HUES48 (cell line): Measurements from ENCODE around the gene FAIM2.
A peak's percentile ranks its signal among the peaks of the same experiment; 100 is the strongest.

ENCODE experiments used
- H3K27ac ChIP-seq: one replicate; pipeline ENCODE4 v1.7.0; 2013; ENCODE audit warnings: low read depth, low read length, inconsistent platforms
- H3K27me3 ChIP-seq: 2 replicates; pipeline ENCODE4 v1.6.1; 2013; ENCODE audit warnings: mild to moderate bottlenecking, low read length; ENCODE audit not compliant: control insufficient read depth, insufficient read depth
- H3K36me3 ChIP-seq: 2 replicates; pipeline ENCODE4 v1.6.1; 2013; ENCODE audit warnings: low read length; ENCODE audit not compliant: control insufficient read depth, insufficient read depth
- H3K4me1 ChIP-seq: 2 replicates; pipeline ENCODE4 v1.6.1; 2013; ENCODE audit warnings: mild to moderate bottlenecking, low read length; ENCODE audit not compliant: control insufficient read depth, insufficient read depth
- H3K4me3 ChIP-seq: 2 replicates; pipeline ENCODE4 v1.5.1; 2013; ENCODE audit warnings: mild to moderate bottlenecking, low read depth, low read length
- H3K9ac ChIP-seq: 2 replicates; pipeline ENCODE4 v1.6.1; 2013; ENCODE audit warnings: mild to moderate bottlenecking, low read depth, low read length, moderate library complexity
- H3K9me3 ChIP-seq: 2 replicates; pipeline ENCODE4 v1.6.1; 2013; ENCODE audit warnings: low read length; ENCODE audit not compliant: control insufficient read depth, insufficient read depth

Gene FAIM2

GRCh38 chr12:49847161-49847560 lies 56.5 kb downstream of the FAIM2 start:
- H3K9me3 ChIP-seq, result no peaks in the 10 kb centered on the region
- no peaks in the 10 kb centered on the region for H3K36me3 ChIP-seq
- no peak overlapping the region for H3K27ac ChIP-seq
- peaks cover 5% of the 10 kb centered on the region; the same call in 1 of the 2 replicates for H3K27me3 ChIP-seq
- no peak overlapping the region for H3K9ac ChIP-seq
- no peaks in the 10 kb centered on the region for H3K4me1 ChIP-seq
- H3K4me3 ChIP-seq, result no peak overlapping the region

GRCh38 chr12:49846032-49846431 lies 57.7 kb downstream of the FAIM2 start:
- Histone ChIP-seq H3K27ac (no peak overlapping the region), H3K36me3 (no peaks in the 10 kb centered on the region), H3K9me3 (no peaks in the 10 kb centered on the region), H3K27me3 (no peaks in the 10 kb centered on the region; the same call in 1 of the 2 replicates), H3K4me3 (no peak overlapping the region), H3K4me1 (peaks cover 5% of the 10 kb centered on the region; the same call in 1 of the 2 replicates), H3K9ac (no peak overlapping the region)

GRCh38 chr12:49843876-49844437 lies 59.7 kb downstream of the FAIM2 start:
- Histone ChIP-seq H3K4me1 (peaks cover 5% of the 10 kb centered on the region; the same call in 1 of the 2 replicates), H3K4me3 (no peak overlapping the region), H3K9ac (no peak overlapping the region), H3K27ac (no peak overlapping the region), H3K9me3 (no peaks in the 10 kb centered on the region), H3K27me3 (no peaks in the 10 kb centered on the region; the same call in 1 of the 2 replicates), H3K36me3 (no peaks in the 10 kb centered on the region)

GRCh38 chr12:49843411-49843810 lies 60.3 kb downstream of the FAIM2 start:
- H3K36me3 ChIP-seq, result no peaks in the 10 kb centered on the region
- no peak overlapping the region for H3K9ac ChIP-seq
- no peaks in the 10 kb centered on the region for H3K9me3 ChIP-seq
- peaks cover 5% of the 10 kb centered on the region; the same call in 1 of the 2 replicates for H3K4me1 ChIP-seq
- no peaks in the 10 kb centered on the region for H3K27me3 ChIP-seq
- H3K4me3 ChIP-seq, result peak overlapping the region; percentile 79
- H3K27ac ChIP-seq, result peak overlapping the region; percentile 85

DNA sequence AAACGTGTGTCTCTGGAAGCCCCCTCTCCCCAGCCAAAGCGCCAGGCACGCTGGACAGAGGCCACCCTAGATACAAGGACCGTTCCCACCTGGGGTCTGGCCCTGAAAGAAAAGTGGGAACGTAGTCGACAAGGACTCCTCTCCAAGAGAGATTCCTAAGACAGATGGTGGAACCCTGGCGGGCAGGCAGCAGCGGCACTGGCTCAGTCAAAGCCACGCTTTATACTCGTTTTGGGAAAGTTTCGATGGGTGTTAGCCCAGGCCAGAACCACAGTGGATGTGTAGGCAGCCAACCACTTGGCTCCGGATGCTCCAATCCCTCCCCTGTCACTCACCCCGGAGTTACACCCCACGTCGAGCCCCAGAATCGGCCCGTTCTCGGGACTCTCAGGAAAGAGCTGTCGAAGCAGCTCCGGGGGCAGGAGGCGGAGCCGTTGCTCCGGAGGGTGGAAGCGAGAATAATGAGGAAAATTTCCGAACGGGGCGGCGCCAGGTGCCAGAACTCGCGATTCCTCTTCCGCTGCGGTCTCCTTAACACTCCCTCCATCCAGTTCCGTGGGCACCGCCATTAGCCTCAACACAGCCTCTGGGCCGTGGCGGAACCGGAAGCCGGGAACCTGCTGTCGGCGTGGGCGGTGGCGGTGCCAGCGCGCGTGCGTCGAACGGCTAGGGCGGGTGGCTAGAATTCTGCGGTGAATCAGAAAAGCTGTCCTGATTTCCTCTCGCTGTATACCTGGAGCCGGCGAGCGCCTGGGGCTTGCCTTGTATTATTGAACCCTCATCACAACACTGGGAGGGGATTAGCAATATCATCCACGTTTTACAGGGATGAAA lies 61.0 kb downstream of the FAIM2 start, which contains the start of gene BCDIN3D:
TSS of gene BCDIN3D (minus strand) at position 588 of the 834 bp plus-strand sequence. CDS start at position 569, 19 bp downstream.
- Histone ChIP-seq H3K4me1 (peaks cover 5% of the 10 kb centered on the region; the same call in 1 of the 2 replicates), H3K4me3 (peak within 1 kb of the TSS; percentile 79), H3K9ac (peak within 1 kb of the TSS; percentile 62), H3K36me3 (no peaks in the 10 kb centered on the region), H3K9me3 (no peaks in the 10 kb centered on the region), H3K27ac (peak within 1 kb of the TSS; percentile 85), H3K27me3 (no peaks in the 10 kb centered on the region)

DNA sequence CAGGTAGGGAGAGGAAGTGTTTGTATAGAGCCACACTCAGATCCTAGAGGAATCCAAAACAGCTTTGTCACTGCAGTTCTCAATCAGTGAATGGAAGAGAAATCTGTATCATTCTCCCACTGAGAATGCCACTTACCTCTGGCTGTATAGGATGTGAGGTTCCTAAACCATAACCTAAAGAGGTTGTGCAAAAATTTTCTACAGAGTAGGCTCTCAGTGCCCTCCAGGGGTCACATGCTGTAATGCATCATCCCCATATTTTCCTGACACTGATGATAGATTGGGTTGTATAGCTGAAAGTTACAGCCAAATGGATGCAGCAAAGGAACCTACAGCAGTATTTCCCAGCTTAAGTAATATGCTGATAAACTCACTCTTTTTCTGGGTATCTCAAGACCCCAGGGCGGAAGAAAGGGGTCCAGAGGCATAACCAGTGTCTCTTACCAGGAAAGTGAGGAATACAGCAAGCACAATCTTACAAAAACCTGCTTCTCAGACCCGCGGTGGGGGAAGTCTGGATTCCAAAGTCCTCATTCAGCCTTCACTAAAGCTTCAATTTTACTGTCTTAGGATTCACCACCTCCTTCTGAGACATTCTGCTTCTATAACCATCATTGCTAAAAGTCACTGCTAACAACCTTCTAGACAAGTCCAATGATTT lies 64.6 kb downstream of the FAIM2 start:
- Histone ChIP-seq H3K36me3 (no peaks in the 10 kb centered on the region), H3K4me1 (peaks cover 5% of the 10 kb centered on the region; the same call in 1 of the 2 replicates), H3K9ac (no peak overlapping the region), H3K27ac (no peak overlapping the region), H3K4me3 (no peak overlapping the region), H3K9me3 (no peaks in the 10 kb centered on the region), H3K27me3 (no peaks in the 10 kb centered on the region)

DNA sequence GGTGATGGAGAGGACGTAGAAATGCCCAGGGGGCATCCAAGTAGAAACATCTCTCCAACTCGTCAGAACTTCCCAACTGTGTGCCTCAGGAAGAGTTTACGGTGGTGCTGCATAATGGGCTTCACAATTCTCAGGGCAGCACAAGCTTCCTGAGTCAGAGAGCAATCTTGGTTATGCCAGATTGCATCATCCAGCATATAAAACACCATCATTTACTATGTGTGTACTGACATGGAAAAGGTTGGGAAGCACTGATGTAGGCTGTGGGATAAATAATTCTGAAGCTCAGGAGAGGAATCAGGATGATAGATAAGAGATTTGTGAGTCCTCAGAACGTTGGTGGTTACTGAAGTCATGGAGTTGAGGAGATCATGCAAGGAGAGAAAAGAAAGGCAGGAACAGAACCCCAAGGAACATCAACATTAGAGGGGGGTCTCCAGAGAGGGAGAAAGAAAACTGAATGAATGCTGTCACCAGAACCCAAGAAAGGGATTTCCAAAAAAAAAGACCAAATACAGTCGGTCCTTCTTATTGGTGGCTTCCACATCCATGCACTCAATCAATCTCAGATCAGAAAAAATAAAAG lies 70.8 kb downstream of the FAIM2 start:
- H3K4me3 ChIP-seq, result no peak overlapping the region
- H3K36me3 ChIP-seq, result no peaks in the 10 kb centered on the region
- H3K4me1 ChIP-seq, result peaks cover 7% of the 10 kb centered on the region
- no peaks in the 10 kb centered on the region for H3K27me3 ChIP-seq
- H3K27ac ChIP-seq, result no peak overlapping the region
- no peaks in the 10 kb centered on the region for H3K9me3 ChIP-seq
- H3K9ac ChIP-seq, result no peak overlapping the region

- Histone ChIP-seq H3K4me3 (no peak overlapping the region), H3K36me3 (no peaks in the 10 kb centered on the region), H3K4me1 (peaks cover 13% of the 10 kb centered on the region), H3K27ac (no peak overlapping the region), H3K9me3 (no peaks in the 10 kb centered on the region), H3K27me3 (no peaks in the 10 kb centered on the region), H3K9ac (no peak overlapping the region)
Measured at GRCh38 chr12:49831717-49832116, 72.0 kb downstream of the FAIM2 start.

GRCh38 chr12:49828133-49829091 lies 75.3 kb downstream of the FAIM2 start, which contains the start of gene NCKAP5L:
Gene NCKAP5L (minus strand): TSS chr12:49828413. CDS start chr12:49804044, 24,369 bp downstream.
- H3K4me3 ChIP-seq, result peak within 1 kb of the TSS; percentile 90
- H3K4me1 ChIP-seq, result peaks cover 35% of the 10 kb centered on the region
- H3K27ac ChIP-seq, result peak within 1 kb of the TSS; percentile 93
- no peaks in the 10 kb centered on the region for H3K9me3 ChIP-seq
- no peaks in the 10 kb centered on the region for H3K36me3 ChIP-seq
- H3K9ac ChIP-seq, result peak within 1 kb of the TSS; percentile 70
- no peaks in the 10 kb centered on the region for H3K27me3 ChIP-seq
